Upper lobe of left lung (tissue), 6 donors: ENCODE measurements around the gene DACH1. TPM values are rescaled to one million over a fixed set of nuclear protein-coding genes. Genes with fewer than 3 reads are reported as not detected.

ENCODE experiments used
- ATAC-seq, 2 donors: fragments of 200-7000 bp; cut with Tn5 transposase; one replicate each; pipeline ENCODE4 v1.9.1; 2022; ENCODE audit warnings: mild to moderate bottlenecking in 2 of 2, moderate library complexity in 2 of 2; ENCODE audit not compliant: low FRiP score in 2 of 2
- DNase-seq, 2 donors: peaks; one replicate each; pipeline ENCODE4 v3.0.0-alpha.2; 2019 to 2020
- H3K27ac ChIP-seq, 4 donors: fragments of 200-600 bp; sonication (generic); one replicate each; pipeline ENCODE4 v1.5.1; 2016 to 2019
- H3K27me3 ChIP-seq, 4 donors: fragments of 200-600 bp; sonication (generic); one replicate each; pipeline ENCODE4 v1.5.1; 2017 to 2019
- H3K36me3 ChIP-seq, 4 donors: fragments of 200-600 bp; sonication (generic); one replicate each; pipeline ENCODE4 v1.5.1; 2016 to 2019
- H3K4me1 ChIP-seq, 4 donors: fragments of 200-600 bp; sonication (generic); one replicate each; pipeline ENCODE4 v1.5.1; 2018 to 2019
- H3K4me3 ChIP-seq, 4 donors: fragments of 200-600 bp; sonication (generic); one replicate each; pipeline ENCODE4 v1.5.1; 2017 to 2019; ENCODE audit warnings: mild to moderate bottlenecking in 2 of 4, moderate library complexity in 1 of 4
- H3K9me3 ChIP-seq, 4 donors: fragments of 200-600 bp; sonication (generic); one replicate each; pipeline ENCODE4 v1.5.1; 2018 to 2019
- EP300 ChIP-seq, 4 donors: sonication (generic); formaldehyde crosslinking; IDR thresholded peaks; one replicate each; pipeline ENCODE4 v1.5.1; 2017; ENCODE audit warnings: antibody characterized with exemption in 4 of 4, control low read depth in 2 of 4
- POLR2A ChIP-seq, 4 donors: fragments of 450-650 bp; IDR thresholded peaks; one replicate each; pipeline ENCODE4 v1.5.1; 2016 to 2017; ENCODE audit warnings: antibody characterized with exemption in 4 of 4, mild to moderate bottlenecking in 2 of 4
- POLR2AphosphoS5 ChIP-seq, 2 donors: sonication (generic); formaldehyde crosslinking; IDR thresholded peaks; one replicate each; pipeline ENCODE4 v1.5.1; 2017; ENCODE audit warnings: antibody characterized with exemption in 2 of 2
- WGBS, 2 donors: methylation state at CpG; one replicate each; pipeline ENCODE4 v1.1.5; 2017 to 2018; 5-methylcytosine and 5-hydroxymethylcytosine counted together
- total RNA-seq, 6 donors: library from RNA; depleted of rRNA in 4 of 6; stranded (reverse); fragments of >200 nt in 4 of 6; gene quantifications; one replicate each; pipeline versions ENCODE4 v1.1.0 to v1.2.1, GENCODE V29; 2016 to 2021
- TF ChIP-seq, protein P1 (sequence below), 6 experiments: fragments of 450-650 bp in 4 of 6; fragments of 200-600 bp in 2 of 6; sonication (generic) in 2 of 6; IDR thresholded peaks; one replicate each; pipeline ENCODE4 v1.5.1; 2016 to 2019; ENCODE audit warnings: antibody characterized with exemption in 6 of 6
- donor health status: DM: no; HTN: no; CAD: no; lungs with moderate emphysema.
- donor health status: DM: no; HTN: yes; CAD: no; lungs with severe emphysema.

Gene DACH1
- total RNA-seq, 6 donors from 2014 or later = 4.7 to 10.5 (median 6.7) TPM

DNA sequence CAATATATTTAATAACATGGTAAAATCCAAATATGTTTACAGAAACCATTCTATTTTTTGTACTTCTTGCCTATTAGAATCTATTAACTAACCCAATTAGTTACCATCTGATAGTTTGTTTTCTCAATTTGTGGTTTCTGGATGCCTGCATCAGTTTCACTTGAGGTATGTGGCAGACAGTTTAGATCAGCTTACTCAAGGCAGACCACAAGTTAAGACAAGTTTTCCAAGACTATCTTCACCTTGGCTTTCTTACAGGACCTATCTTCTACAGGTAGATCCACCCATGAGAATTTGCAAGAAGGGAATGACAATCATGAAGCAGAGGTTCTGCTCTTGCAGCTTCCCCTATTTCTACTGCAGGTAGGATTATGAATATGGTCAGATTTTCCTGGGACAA lies 458.6 kb downstream of the DACH1 start:
- H3K9me3 ChIP-seq = no peaks in the 10 kb centered on the region
- ATAC-seq (no peak), DNase-seq (no peak)
- no peaks in the 10 kb centered on the region for H3K27me3 ChIP-seq
- H3K4me3 ChIP-seq = no peak overlapping the region
- no peaks in the 10 kb centered on the region for H3K4me1 ChIP-seq
- TF ChIP-seq, protein P1, sequence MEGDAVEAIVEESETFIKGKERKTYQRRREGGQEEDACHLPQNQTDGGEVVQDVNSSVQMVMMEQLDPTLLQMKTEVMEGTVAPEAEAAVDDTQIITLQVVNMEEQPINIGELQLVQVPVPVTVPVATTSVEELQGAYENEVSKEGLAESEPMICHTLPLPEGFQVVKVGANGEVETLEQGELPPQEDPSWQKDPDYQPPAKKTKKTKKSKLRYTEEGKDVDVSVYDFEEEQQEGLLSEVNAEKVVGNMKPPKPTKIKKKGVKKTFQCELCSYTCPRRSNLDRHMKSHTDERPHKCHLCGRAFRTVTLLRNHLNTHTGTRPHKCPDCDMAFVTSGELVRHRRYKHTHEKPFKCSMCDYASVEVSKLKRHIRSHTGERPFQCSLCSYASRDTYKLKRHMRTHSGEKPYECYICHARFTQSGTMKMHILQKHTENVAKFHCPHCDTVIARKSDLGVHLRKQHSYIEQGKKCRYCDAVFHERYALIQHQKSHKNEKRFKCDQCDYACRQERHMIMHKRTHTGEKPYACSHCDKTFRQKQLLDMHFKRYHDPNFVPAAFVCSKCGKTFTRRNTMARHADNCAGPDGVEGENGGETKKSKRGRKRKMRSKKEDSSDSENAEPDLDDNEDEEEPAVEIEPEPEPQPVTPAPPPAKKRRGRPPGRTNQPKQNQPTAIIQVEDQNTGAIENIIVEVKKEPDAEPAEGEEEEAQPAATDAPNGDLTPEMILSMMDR (IDR thresholded peaks at IDR 0.05) = no peak
- TF ChIP-seq POLR2A (IDR thresholded peaks at IDR 0.05) (no peak), POLR2AphosphoS5 (IDR thresholded peaks at IDR 0.05) (no peak), EP300 (IDR thresholded peaks at IDR 0.05) (no peak)
- H3K27ac ChIP-seq = no peak overlapping the region
- no peaks in the 10 kb centered on the region for H3K36me3 ChIP-seq

DNA sequence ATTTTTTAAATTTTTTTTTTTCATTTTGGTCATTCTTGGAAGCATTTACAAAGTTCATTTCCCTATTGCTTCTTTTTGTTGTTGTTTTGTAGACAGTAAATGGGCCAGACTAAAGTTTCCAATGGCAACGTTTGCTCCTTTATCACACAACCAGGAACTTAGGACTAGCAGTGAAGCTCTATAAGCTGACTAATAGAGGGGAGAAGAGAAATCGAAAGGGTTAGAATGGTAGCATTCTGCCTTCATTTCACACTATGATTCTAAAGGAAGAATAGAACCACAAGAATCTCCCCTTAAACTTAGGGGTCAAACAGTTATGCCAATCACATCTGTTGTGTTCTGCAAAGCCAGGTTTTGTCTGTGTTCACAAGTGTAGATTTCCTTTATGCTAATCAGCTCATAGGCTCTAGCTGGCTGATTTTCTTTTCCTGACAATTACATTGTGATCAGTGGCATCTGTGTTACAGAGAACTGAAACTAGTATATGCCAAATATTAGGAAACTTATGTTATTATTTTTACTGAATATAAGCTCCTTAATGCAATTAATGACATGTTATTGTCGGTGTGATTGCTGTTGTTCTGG lies 467.3 kb downstream of the DACH1 start:
- Histone ChIP-seq H3K4me1 (no peaks in the 10 kb centered on the region), H3K4me3 (no peak overlapping the region), H3K36me3 (no peaks in the 10 kb centered on the region), H3K27me3 (no peaks in the 10 kb centered on the region), H3K9me3 (no peaks in the 10 kb centered on the region), H3K27ac (no peak overlapping the region)
- DNase-seq (no peak), ATAC-seq (no peak)
- TF ChIP-seq, protein P1 (IDR thresholded peaks at IDR 0.05) = no peak
- TF ChIP-seq POLR2AphosphoS5 (IDR thresholded peaks at IDR 0.05) (no peak), EP300 (IDR thresholded peaks at IDR 0.05) (no peak), POLR2A (IDR thresholded peaks at IDR 0.05) (no peak)
- WGBS, 2 donors = 76 to 84% methylated on average over 3 of the region's 3 CpGs

DNA sequence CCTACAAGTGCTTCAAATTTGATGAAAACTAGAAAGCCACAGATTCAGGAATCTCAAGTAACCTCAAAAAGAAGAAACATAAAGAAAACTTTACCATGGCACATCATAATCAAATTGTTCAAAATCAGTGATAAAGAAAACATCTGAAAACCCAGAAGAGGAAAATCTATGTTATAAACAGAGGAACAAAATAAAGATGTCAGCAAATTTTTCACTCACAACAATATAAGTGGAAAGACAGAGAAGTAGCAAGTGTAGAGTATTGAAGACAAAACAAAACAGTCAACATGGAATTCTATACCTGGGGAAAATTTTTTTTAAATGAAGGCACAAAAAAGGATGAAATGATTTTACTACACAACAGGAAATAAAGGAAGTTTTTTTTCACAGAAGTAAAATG lies 470.9 kb downstream of the DACH1 start:
- TF ChIP-seq POLR2A (IDR thresholded peaks at IDR 0.05) = no peak
- no peaks in the 10 kb centered on the region for H3K36me3 ChIP-seq

DNA sequence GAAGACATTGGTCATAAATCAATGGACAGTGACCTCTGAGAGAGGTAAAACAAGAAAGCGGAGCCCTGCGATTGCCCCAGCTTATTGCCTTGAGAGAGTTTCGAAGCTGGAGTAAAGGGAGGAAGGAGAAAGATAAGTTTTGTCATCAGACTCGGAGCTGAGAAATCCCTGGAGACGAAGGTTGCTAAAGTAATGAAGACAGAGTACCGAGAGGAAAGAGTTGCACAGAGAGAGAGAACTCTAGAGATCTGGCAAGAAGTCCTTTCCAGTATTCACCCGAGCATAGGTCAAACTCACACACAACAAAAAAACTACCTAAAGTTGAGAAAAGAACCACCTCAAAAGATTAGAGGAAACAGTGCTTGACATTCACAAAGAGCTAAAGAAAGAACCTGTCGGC lies 472.0 kb downstream of the DACH1 start:
- 86 to 87% methylated on average over 8 of the region's 8 CpGs for WGBS, 2 donors
- H3K4me3 ChIP-seq = no peak overlapping the region
- no peak overlapping the region for H3K27ac ChIP-seq
- no peak for TF ChIP-seq POLR2AphosphoS5 (IDR thresholded peaks at IDR 0.05)
- TF ChIP-seq, protein P1 (IDR thresholded peaks at IDR 0.05) = no peak
- TF ChIP-seq POLR2A (IDR thresholded peaks at IDR 0.05) = no peak
- no peak for TF ChIP-seq EP300 (IDR thresholded peaks at IDR 0.05)
- DNase-seq (no peak), ATAC-seq (no peak)
- H3K4me1 ChIP-seq = no peaks in the 10 kb centered on the region
- no peaks in the 10 kb centered on the region for H3K9me3 ChIP-seq
- no peaks in the 10 kb centered on the region for H3K36me3 ChIP-seq
- H3K27me3 ChIP-seq = no peaks in the 10 kb centered on the region

More for the DNA sequence above, 470.9 kb downstream of the DACH1 start:
- DNase-seq (no peak), ATAC-seq (no peak)
- Histone ChIP-seq H3K27me3 (no peaks in the 10 kb centered on the region), H3K4me1 (no peaks in the 10 kb centered on the region), H3K4me3 (no peak overlapping the region), H3K9me3 (no peaks in the 10 kb centered on the region), H3K27ac (no peak overlapping the region)

DNA sequence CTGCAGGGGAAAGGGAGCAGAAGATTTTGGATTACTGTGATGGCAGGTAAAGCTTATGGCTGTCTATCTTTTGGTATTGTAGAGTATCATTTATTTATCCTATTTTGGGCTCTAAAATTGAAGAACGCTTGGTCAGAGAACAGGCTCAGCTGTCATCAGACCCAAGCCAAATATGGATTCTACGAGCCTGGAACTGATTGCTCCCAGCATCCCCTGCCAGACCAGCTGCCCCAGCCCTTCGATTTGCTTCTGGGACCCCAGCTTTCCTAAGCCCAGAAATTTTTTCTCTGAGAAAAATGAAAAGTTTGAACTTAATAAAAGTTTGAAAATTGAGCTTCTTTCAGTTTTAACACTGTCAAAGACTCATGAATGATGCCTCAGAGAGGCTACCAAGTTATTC lies 472.8 kb downstream of the DACH1 start:
- TF ChIP-seq POLR2AphosphoS5 (IDR thresholded peaks at IDR 0.05) = no peak
- TF ChIP-seq, protein P1 (IDR thresholded peaks at IDR 0.05) = no peak
- no peak for TF ChIP-seq POLR2A (IDR thresholded peaks at IDR 0.05)
- no peak for TF ChIP-seq EP300 (IDR thresholded peaks at IDR 0.05)
- WGBS, 2 donors = 83 to 94% methylated on average over 3 of the region's 3 CpGs
- no peak overlapping the region for H3K4me3 ChIP-seq
- H3K9me3 ChIP-seq = no peaks in the 10 kb centered on the region
- DNase-seq (no peak), ATAC-seq (no peak)
- no peaks in the 10 kb centered on the region for H3K4me1 ChIP-seq
- no peaks in the 10 kb centered on the region for H3K36me3 ChIP-seq
- no peak overlapping the region for H3K27ac ChIP-seq
- no peaks in the 10 kb centered on the region for H3K27me3 ChIP-seq
